Measurements from ENCODE around the gene PGGHG. TPM values are rescaled to one million over a fixed set of nuclear protein-coding genes. Genes with fewer than 3 reads are reported as not detected.

The PGGHG gene
- total and polyA plus RNA-seq, 2 of the 13 experiments (the other 11 are each of a cell fraction or from before 2014, with no cell fraction given), result 5.9 to 14.8 TPM

GRCh38 chr11:282171-282570 lies 6.8 kb upstream of the PGGHG start:
- TF ChIP-seq ZNF256 (CRISPR knock-in tag; conservative IDR thresholded peaks at IDR 0.05) (no peak), TFAP4 (IDR thresholded peaks at IDR 0.05; ENCODE audit: borderline replicate concordance, low read depth) (no peak)
- Histone ChIP-seq H3K27me3 (ENCODE audit: control insufficient read depth in 1 of 2, insufficient read depth in 2 of 2, low read length in 2 of 2) (peaks cover 9 to 86% of the 10 kb centered on the region in 2 experiments), H3K4me1 (ENCODE audit: insufficient read depth, low read length) (peaks cover 20% of the 10 kb centered on the region), H3K36me3 (replicated peaks in 1 of 2; ENCODE audit: control insufficient read depth in 1 of 2, insufficient read depth in 2 of 2, low read length in 2 of 2) (no peaks in the 10 kb centered on the region), H3K9me3 (ENCODE audit: low read length) (no peaks in the 10 kb centered on the region), H3K79me2 (ENCODE audit: insufficient read depth, low read length) (no peaks in the 10 kb centered on the region), H3K4me2 (ENCODE audit: low read depth, low read length) (no peak overlapping the region), H3K27ac (ENCODE audit: extremely low read length, insufficient read depth, low read length) (no peak overlapping the region), H3K9ac (ENCODE audit: insufficient read depth, low read depth, low read length) (no peak overlapping the region), H2AFZ (ENCODE audit: low read length) (no peak overlapping the region), H4K20me1 (ENCODE audit: insufficient read depth, low read length) (no peaks in the 10 kb centered on the region), H3K4me3 (replicated peaks in 1 of 3; ENCODE audit: insufficient read depth in 1 of 3, low read depth in 2 of 3, low read length in 3 of 3) (no peak overlapping the region)
- ChIA-PET CTCF (ENCODE audit: low intra/inter-chr PET ratio, low total read pairs) (no interaction called here), POLR2A (no interaction called here)
- DNase-seq (ENCODE audit: low spot score), result no peak
- in situ Hi-C loops (cut with HindIII; ENCODE audit: extremely low pct_ligation_motif_present, low pct_unique_long_range_greater_than_20kb) (no loop called here), intact Hi-C loops (cut with micrococcal nuclease; ENCODE audit: unreplicated experiment) (no loop called here)
- ATAC-seq, result no peak
- BruUV-seq (replicated peaks), result no TSS peak
- FAIRE-seq, result no peak
- WGBS (ENCODE audit: low lambda C conversion rate), result 17% methylated on average over 4 of the region's 4 CpGs

GRCh38 chr11:282630-283360 lies 6.1 kb upstream of the PGGHG start:
- no peak overlapping the region for H3K9ac ChIP-seq (ENCODE audit: insufficient read depth, low read depth, low read length)
- no peaks in the 10 kb centered on the region for H3K36me3 ChIP-seq (replicated peaks in 1 of 2; ENCODE audit: control insufficient read depth in 1 of 2, insufficient read depth in 2 of 2, low read length in 2 of 2)
- no peak for DNase-seq (ENCODE audit: low spot score)
- H3K9me3 ChIP-seq (ENCODE audit: low read length), result no peaks in the 10 kb centered on the region
- no peak for ATAC-seq
- no peaks in the 10 kb centered on the region for H4K20me1 ChIP-seq (ENCODE audit: insufficient read depth, low read length)
- 0 out of 2 replicates have a peak, but pooled peaks have one; percentile 28 for TF ChIP-seq BHLHE40 (IDR thresholded peaks at IDR 0.05; ENCODE audit: low read length)
- no peak for TF ChIP-seq SMAD9 (CRISPR knock-in tag; IDR thresholded peaks at IDR 0.05)
- H3K4me3 ChIP-seq (replicated peaks in 1 of 3; ENCODE audit: insufficient read depth in 1 of 3, low read depth in 2 of 3, low read length in 3 of 3), result no peak overlapping the region
- WGBS (ENCODE audit: low lambda C conversion rate), result 37% methylated on average over 13 of the region's 13 CpGs
- H3K4me1 ChIP-seq (ENCODE audit: insufficient read depth, low read length), result peaks cover 24% of the 10 kb centered on the region
- ChIA-PET CTCF (ENCODE audit: low intra/inter-chr PET ratio, low total read pairs) (no interaction called here), POLR2A (no interaction called here)
- H3K27me3 ChIP-seq (ENCODE audit: control insufficient read depth in 1 of 2, insufficient read depth in 2 of 2, low read length in 2 of 2), result peaks cover 10 to 89% of the 10 kb centered on the region in 2 experiments
- no peak for FAIRE-seq
- in situ Hi-C loops (cut with HindIII; ENCODE audit: extremely low pct_ligation_motif_present, low pct_unique_long_range_greater_than_20kb), result no loop called here
- no peak overlapping the region for H3K4me2 ChIP-seq (ENCODE audit: low read depth, low read length)
- no peaks in the 10 kb centered on the region for H3K79me2 ChIP-seq (ENCODE audit: insufficient read depth, low read length)
- BruUV-seq (replicated peaks), result no TSS peak
- no peak overlapping the region for H2AFZ ChIP-seq (ENCODE audit: low read length)
- no peak overlapping the region for H3K27ac ChIP-seq (ENCODE audit: extremely low read length, insufficient read depth, low read length)
- intact Hi-C loops (cut with micrococcal nuclease; ENCODE audit: unreplicated experiment), result no loop called here
